ENCODE measurements around the gene TOMM7. TPM values are rescaled to one million over a fixed set of nuclear protein-coding genes. Genes with fewer than 3 reads are reported as not detected.

TOMM7 gene
- 169 and 170 TPM in 2 replicates for total RNA-seq (2014; rRNA removed; shearing (Covaris generic); ENCODE audit: low replicate concordance)

GRCh38 chr7:22822486-22823141 is at the start of gene TOMM7:
Gene TOMM7, minus strand, starts transcription at chr7:22822849. Its CDS starts 70 bp downstream, at chr7:22822779.
- Histone ChIP-seq H4K20me1 (ENCODE audit: insufficient read depth, low read depth, low read length) (no peaks in the 10 kb centered on the region), H3K36me3 (ENCODE audit: insufficient read depth, low read length) (peaks cover 5% of the 10 kb centered on the region; the same call in 1 of the 2 replicates), H3K4me3 (ENCODE audit: low read length) (peak within 1 kb of the TSS; percentile 84), H3K4me2 (ENCODE audit: low read depth, low read length, poor library complexity, severe bottlenecking) (peak within 1 kb of the TSS; percentile 86), H3K9me3 (ENCODE audit: low read length) (no peaks in the 10 kb centered on the region), H3K27me3 (ENCODE audit: low read length) (no peaks in the 10 kb centered on the region), H3K9ac (ENCODE audit: low read length) (peak within 1 kb of the TSS; percentile 87), H3K79me2 (ENCODE audit: low read length) (peaks cover 44% of the 10 kb centered on the region), H2AFZ (ENCODE audit: low read length) (peak within 1 kb of the TSS; percentile 77), H3K4me1 (ENCODE audit: low read length) (peaks cover 24% of the 10 kb centered on the region), H3K9me2 (replicated peaks; ENCODE audit: insufficient read depth, low read length) (no peaks in the 10 kb centered on the region), H3K27ac (ENCODE audit: low read length) (peak within 1 kb of the TSS; percentile 24; the same call in 1 of the 2 replicates)
- peak; percentile 99 for DNase-seq

GRCh38 chr7:22872096-22872807 is 49.6 kb upstream of the TOMM7 start:
- H3K4me3 ChIP-seq (ENCODE audit: low read length), result no peak overlapping the region
- H3K27me3 ChIP-seq (ENCODE audit: low read length), result no peaks in the 10 kb centered on the region
- H3K79me2 ChIP-seq (ENCODE audit: low read length), result no peaks in the 10 kb centered on the region
- no peak overlapping the region for H3K4me2 ChIP-seq (ENCODE audit: low read depth, low read length, poor library complexity, severe bottlenecking)
- DNase-seq, result peak; percentile 68
- no peaks in the 10 kb centered on the region for H3K9me2 ChIP-seq (replicated peaks; ENCODE audit: insufficient read depth, low read length)
- no peaks in the 10 kb centered on the region for H3K36me3 ChIP-seq (ENCODE audit: insufficient read depth, low read length)
- peaks cover 4% of the 10 kb centered on the region for H3K4me1 ChIP-seq (ENCODE audit: low read length)
- H4K20me1 ChIP-seq (ENCODE audit: insufficient read depth, low read depth, low read length), result 0 out of 2 replicates have a peak, but pooled peaks cover 5% of the 10 kb centered on the region
- no peaks in the 10 kb centered on the region for H3K9me3 ChIP-seq (ENCODE audit: low read length)
- no peak overlapping the region for H3K9ac ChIP-seq (ENCODE audit: low read length)
- no peak overlapping the region for H3K27ac ChIP-seq (ENCODE audit: low read length)
- no peak overlapping the region for H2AFZ ChIP-seq (ENCODE audit: low read length)

DNA sequence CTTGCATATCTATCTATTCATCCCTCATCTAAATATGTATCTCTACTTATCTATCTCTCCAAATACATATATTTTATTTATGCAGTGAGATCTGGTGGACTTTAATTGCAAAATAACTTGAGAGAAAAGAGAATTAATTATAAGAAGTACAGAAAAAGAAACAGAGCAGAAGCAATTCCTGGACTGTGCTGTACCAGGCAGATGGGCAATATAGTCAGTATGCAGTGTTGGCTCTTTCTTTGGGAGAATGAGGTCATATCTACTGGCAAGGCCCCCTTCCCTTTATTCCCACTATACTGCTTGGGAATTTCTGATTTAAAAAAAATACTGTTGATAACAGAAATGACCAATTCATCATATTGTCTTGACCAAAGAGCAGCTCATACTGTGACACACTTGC is 49.0 kb upstream of the TOMM7 start:
- Histone ChIP-seq H3K4me2 (ENCODE audit: low read depth, low read length, poor library complexity, severe bottlenecking) (no peak overlapping the region), H3K4me1 (ENCODE audit: low read length) (peaks cover 4% of the 10 kb centered on the region), H3K27ac (ENCODE audit: low read length) (no peak overlapping the region)

GRCh38 chr7:22868509-22868908 is 45.9 kb upstream of the TOMM7 start:
- H3K4me1 ChIP-seq (ENCODE audit: low read length), result peaks cover 4% of the 10 kb centered on the region
- no peak overlapping the region for H3K27ac ChIP-seq (ENCODE audit: low read length)
- no peak overlapping the region for H3K4me2 ChIP-seq (ENCODE audit: low read depth, low read length, poor library complexity, severe bottlenecking)
- peak; percentile 23 for DNase-seq
- no peaks in the 10 kb centered on the region for H3K79me2 ChIP-seq (ENCODE audit: low read length)
- no peak overlapping the region for H3K4me3 ChIP-seq (ENCODE audit: low read length)
- no peaks in the 10 kb centered on the region for H3K9me2 ChIP-seq (replicated peaks; ENCODE audit: insufficient read depth, low read length)
- H3K27me3 ChIP-seq (ENCODE audit: low read length), result no peaks in the 10 kb centered on the region
- no peaks in the 10 kb centered on the region for H3K9me3 ChIP-seq (ENCODE audit: low read length)
- H2AFZ ChIP-seq (ENCODE audit: low read length), result no peak overlapping the region
- H3K36me3 ChIP-seq (ENCODE audit: insufficient read depth, low read length), result no peaks in the 10 kb centered on the region
- H3K9ac ChIP-seq (ENCODE audit: low read length), result no peak overlapping the region
- H4K20me1 ChIP-seq (ENCODE audit: insufficient read depth, low read depth, low read length), result peaks cover 5% of the 10 kb centered on the region; the same call in 1 of the 2 replicates

More for the DNA sequence above, 49.0 kb upstream of the TOMM7 start:
- H3K9ac ChIP-seq (ENCODE audit: low read length), result no peak overlapping the region
- H3K36me3 ChIP-seq (ENCODE audit: insufficient read depth, low read length), result no peaks in the 10 kb centered on the region
- H3K27me3 ChIP-seq (ENCODE audit: low read length), result no peaks in the 10 kb centered on the region
- no peaks in the 10 kb centered on the region for H3K9me3 ChIP-seq (ENCODE audit: low read length)
- H4K20me1 ChIP-seq (ENCODE audit: insufficient read depth, low read depth, low read length), result 0 out of 2 replicates have a peak, but pooled peaks cover 5% of the 10 kb centered on the region
- no peak overlapping the region for H2AFZ ChIP-seq (ENCODE audit: low read length)
- no peak for DNase-seq
- H3K4me3 ChIP-seq (ENCODE audit: low read length), result no peak overlapping the region
- no peaks in the 10 kb centered on the region for H3K9me2 ChIP-seq (replicated peaks; ENCODE audit: insufficient read depth, low read length)
- H3K79me2 ChIP-seq (ENCODE audit: low read length), result no peaks in the 10 kb centered on the region

GRCh38 chr7:22867589-22867988 is 44.9 kb upstream of the TOMM7 start:
- Histone ChIP-seq H3K27ac (ENCODE audit: low read length) (no peak overlapping the region), H3K27me3 (ENCODE audit: low read length) (no peaks in the 10 kb centered on the region), H3K4me1 (ENCODE audit: low read length) (peaks cover 4% of the 10 kb centered on the region), H3K4me2 (ENCODE audit: low read depth, low read length, poor library complexity, severe bottlenecking) (no peak overlapping the region), H2AFZ (ENCODE audit: low read length) (no peak overlapping the region), H3K9me2 (replicated peaks; ENCODE audit: insufficient read depth, low read length) (no peaks in the 10 kb centered on the region), H3K9ac (ENCODE audit: low read length) (no peak overlapping the region), H3K79me2 (ENCODE audit: low read length) (no peaks in the 10 kb centered on the region), H3K9me3 (ENCODE audit: low read length) (no peaks in the 10 kb centered on the region), H3K36me3 (ENCODE audit: insufficient read depth, low read length) (no peaks in the 10 kb centered on the region), H4K20me1 (ENCODE audit: insufficient read depth, low read depth, low read length) (peaks cover 5% of the 10 kb centered on the region; the same call in 1 of the 2 replicates), H3K4me3 (ENCODE audit: low read length) (no peak overlapping the region)
- no peak for DNase-seq

DNA sequence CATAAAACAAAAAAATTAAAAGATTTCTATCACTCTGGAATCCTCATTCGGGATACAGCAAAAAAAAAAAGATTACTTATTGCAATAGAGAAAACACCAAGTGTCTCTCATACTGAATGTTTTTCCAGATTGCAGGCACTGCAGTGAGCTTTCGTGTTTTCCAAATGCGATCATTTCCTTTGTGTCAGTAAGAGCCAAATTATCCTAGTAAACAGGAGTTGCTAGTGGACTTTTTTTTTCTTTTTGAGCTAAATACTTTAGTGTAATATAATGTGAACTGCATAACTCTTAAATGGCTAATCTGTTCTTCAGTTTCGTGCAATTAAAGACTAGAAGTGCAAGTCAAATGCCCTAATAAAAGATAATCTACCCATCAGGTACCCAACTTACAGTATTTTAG is 44.4 kb upstream of the TOMM7 start:
- Histone ChIP-seq H3K79me2 (ENCODE audit: low read length) (no peaks in the 10 kb centered on the region), H4K20me1 (ENCODE audit: insufficient read depth, low read depth, low read length) (peaks cover 5% of the 10 kb centered on the region; the same call in 1 of the 2 replicates), H3K27ac (ENCODE audit: low read length) (no peak overlapping the region), H3K4me1 (ENCODE audit: low read length) (no peaks in the 10 kb centered on the region), H3K9ac (ENCODE audit: low read length) (no peak overlapping the region), H3K36me3 (ENCODE audit: insufficient read depth, low read length) (no peaks in the 10 kb centered on the region), H3K9me3 (ENCODE audit: low read length) (no peaks in the 10 kb centered on the region), H2AFZ (ENCODE audit: low read length) (no peak overlapping the region), H3K27me3 (ENCODE audit: low read length) (no peaks in the 10 kb centered on the region), H3K9me2 (replicated peaks; ENCODE audit: insufficient read depth, low read length) (no peaks in the 10 kb centered on the region), H3K4me3 (ENCODE audit: low read length) (no peak overlapping the region), H3K4me2 (ENCODE audit: low read depth, low read length, poor library complexity, severe bottlenecking) (no peak overlapping the region)
- peak; percentile 36 for DNase-seq

- H4K20me1 ChIP-seq (ENCODE audit: insufficient read depth, low read depth, low read length), result peaks cover 5% of the 10 kb centered on the region; the same call in 1 of the 2 replicates
- no peak for DNase-seq
- H3K4me3 ChIP-seq (ENCODE audit: low read length), result no peak overlapping the region
- no peaks in the 10 kb centered on the region for H3K79me2 ChIP-seq (ENCODE audit: low read length)
- H3K36me3 ChIP-seq (ENCODE audit: insufficient read depth, low read length), result no peaks in the 10 kb centered on the region
- H3K4me1 ChIP-seq (ENCODE audit: low read length), result no peaks in the 10 kb centered on the region
- no peaks in the 10 kb centered on the region for H3K27me3 ChIP-seq (ENCODE audit: low read length)
- no peak overlapping the region for H2AFZ ChIP-seq (ENCODE audit: low read length)
- no peak overlapping the region for H3K4me2 ChIP-seq (ENCODE audit: low read depth, low read length, poor library complexity, severe bottlenecking)
- H3K27ac ChIP-seq (ENCODE audit: low read length), result no peak overlapping the region
- H3K9me2 ChIP-seq (replicated peaks; ENCODE audit: insufficient read depth, low read length), result no peaks in the 10 kb centered on the region
- H3K9ac ChIP-seq (ENCODE audit: low read length), result no peak overlapping the region
- H3K9me3 ChIP-seq (ENCODE audit: low read length), result no peaks in the 10 kb centered on the region
Observed at GRCh38 chr7:22865602-22865960, 42.9 kb upstream of the TOMM7 start.

DNA sequence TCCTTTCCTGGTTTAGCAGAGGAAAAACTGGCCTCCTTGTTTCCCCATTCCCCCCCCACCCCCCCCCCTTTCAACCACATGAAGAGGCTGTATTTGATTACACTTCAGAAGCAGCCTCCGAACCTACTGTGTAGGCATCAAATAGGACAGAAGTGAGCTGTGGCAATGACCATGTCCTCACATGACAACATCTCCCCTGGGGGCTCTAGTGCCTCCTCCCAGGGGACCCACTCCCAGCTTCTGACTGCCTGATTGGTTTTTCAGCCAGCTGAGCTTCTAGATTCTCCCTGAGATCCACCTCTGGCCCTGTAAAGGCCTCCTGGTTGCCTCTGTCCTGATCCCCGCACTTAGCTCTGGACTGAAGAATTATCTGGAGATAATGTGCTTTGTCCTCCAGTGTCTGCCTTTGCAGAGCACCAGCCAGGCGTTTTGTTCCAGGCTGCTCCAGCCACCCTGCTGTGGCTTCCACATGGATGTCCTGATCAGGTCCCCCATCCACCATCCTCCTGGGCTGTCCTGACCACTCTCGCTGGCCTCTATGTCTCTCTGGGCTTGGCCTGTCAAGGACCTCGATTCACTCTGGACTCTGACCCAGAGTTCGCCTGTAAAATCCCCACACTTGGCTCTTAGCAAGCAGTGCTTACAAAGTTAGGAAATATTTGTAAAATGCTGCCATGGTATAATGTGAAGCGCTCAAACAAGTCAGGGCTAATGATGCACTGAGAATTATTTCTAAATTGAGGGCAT is 42.4 kb upstream of the TOMM7 start:
- Histone ChIP-seq H3K4me1 (ENCODE audit: low read length) (no peaks in the 10 kb centered on the region), H3K79me2 (ENCODE audit: low read length) (no peaks in the 10 kb centered on the region), H2AFZ (ENCODE audit: low read length) (no peak overlapping the region), H3K9ac (ENCODE audit: low read length) (no peak overlapping the region), H3K4me2 (ENCODE audit: low read depth, low read length, poor library complexity, severe bottlenecking) (no peak overlapping the region), H3K9me3 (ENCODE audit: low read length) (no peaks in the 10 kb centered on the region), H3K4me3 (ENCODE audit: low read length) (no peak overlapping the region), H3K27me3 (ENCODE audit: low read length) (no peaks in the 10 kb centered on the region), H4K20me1 (ENCODE audit: insufficient read depth, low read depth, low read length) (peaks cover 5% of the 10 kb centered on the region; the same call in 1 of the 2 replicates), H3K27ac (ENCODE audit: low read length) (no peak overlapping the region), H3K36me3 (ENCODE audit: insufficient read depth, low read length) (no peaks in the 10 kb centered on the region), H3K9me2 (replicated peaks; ENCODE audit: insufficient read depth, low read length) (no peaks in the 10 kb centered on the region)
- peak; percentile 65 for DNase-seq
